Astrocyte of the spinal cord (primary cell): ENCODE measurements around the gene LAIR2.
"Not testable (repeated sequence)": the region's sequence is repeated elsewhere in the genome, so short reads cannot be mapped to it uniquely, and the experiment has no call there.

Source experiments
- DNase-seq: peaks from one replicate; pipeline ENCODE4 v3.0.0; 2011; ENCODE audit warnings: low read depth, low spot score
- H3K4me3 ChIP-seq: 2 replicates; pipeline ENCODE4 v1.5.1; 2011; ENCODE audit warnings: low read depth, mild to moderate bottlenecking, low read length, moderate library complexity
- in situ Hi-C: cut with HindIII; loops from 2 replicates; pipeline ENCODE4 v1.10.0; 2017; ENCODE audit warnings: low sequenced_read_pairs
- TF ChIP-seq, protein P1 (sequence below): IDR thresholded peaks from 2 replicates; pipeline ENCODE4 v1.5.1; 2012; ENCODE audit warnings: low read depth, mild to moderate bottlenecking, low read length, inconsistent platforms

Gene LAIR2

DNA sequence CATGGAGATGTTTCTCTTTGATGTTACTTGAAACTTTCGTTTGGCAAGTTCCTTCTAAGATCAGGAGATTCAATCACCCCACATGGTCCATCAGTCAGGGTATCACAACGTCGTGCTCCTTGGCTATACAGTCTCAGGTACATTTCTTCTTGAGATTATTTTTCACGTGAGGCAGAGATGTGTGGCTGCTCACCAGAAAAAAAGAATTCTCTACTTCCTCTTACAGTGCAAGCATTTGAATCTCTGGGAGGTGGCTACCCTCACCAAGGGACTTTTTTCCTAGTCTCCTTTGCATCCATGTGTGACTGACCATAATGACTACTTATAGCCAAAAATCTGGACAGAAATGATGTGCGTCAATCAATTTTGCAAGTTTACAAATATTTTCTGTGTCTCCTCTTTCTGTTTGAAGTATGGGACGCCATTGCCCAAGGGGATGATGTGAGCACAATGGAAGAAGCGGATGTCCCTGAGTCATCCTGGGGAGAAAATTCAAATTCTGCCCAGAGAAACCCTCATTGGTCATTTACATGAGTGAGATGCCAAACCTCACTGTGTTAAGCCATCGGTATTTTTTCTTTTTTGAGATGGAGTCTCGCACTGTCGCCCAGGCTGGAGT lies 8.6 kb upstream of the LAIR2 start:
- H3K4me3 ChIP-seq = no peak overlapping the region
- TF ChIP-seq, protein P1, sequence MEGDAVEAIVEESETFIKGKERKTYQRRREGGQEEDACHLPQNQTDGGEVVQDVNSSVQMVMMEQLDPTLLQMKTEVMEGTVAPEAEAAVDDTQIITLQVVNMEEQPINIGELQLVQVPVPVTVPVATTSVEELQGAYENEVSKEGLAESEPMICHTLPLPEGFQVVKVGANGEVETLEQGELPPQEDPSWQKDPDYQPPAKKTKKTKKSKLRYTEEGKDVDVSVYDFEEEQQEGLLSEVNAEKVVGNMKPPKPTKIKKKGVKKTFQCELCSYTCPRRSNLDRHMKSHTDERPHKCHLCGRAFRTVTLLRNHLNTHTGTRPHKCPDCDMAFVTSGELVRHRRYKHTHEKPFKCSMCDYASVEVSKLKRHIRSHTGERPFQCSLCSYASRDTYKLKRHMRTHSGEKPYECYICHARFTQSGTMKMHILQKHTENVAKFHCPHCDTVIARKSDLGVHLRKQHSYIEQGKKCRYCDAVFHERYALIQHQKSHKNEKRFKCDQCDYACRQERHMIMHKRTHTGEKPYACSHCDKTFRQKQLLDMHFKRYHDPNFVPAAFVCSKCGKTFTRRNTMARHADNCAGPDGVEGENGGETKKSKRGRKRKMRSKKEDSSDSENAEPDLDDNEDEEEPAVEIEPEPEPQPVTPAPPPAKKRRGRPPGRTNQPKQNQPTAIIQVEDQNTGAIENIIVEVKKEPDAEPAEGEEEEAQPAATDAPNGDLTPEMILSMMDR = no peak
- no peak for DNase-seq
- in situ Hi-C loops = no loop called here

DNA sequence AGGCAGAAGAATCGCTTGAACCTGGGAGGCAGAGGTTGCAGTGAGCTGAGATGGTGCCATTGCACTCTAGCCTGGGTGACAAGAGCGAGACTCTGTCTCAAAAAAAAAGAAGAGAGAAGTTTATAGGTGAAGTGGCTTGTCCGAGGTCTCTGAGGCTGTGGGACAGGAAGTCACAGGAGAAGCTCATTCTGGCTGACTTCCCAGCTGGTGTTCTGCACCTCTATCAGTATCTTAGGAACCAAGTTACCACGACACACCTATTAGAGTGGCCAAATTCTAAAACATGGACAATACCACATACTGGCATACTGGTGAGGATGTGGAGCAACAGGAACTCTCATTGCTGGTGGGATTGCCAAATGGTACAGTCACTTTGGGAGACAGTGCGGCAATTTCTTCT lies 7.3 kb upstream of the LAIR2 start:
- DNase-seq, in situ Hi-C loops, H3K4me3 ChIP-seq: not testable (repeated sequence)

DNA sequence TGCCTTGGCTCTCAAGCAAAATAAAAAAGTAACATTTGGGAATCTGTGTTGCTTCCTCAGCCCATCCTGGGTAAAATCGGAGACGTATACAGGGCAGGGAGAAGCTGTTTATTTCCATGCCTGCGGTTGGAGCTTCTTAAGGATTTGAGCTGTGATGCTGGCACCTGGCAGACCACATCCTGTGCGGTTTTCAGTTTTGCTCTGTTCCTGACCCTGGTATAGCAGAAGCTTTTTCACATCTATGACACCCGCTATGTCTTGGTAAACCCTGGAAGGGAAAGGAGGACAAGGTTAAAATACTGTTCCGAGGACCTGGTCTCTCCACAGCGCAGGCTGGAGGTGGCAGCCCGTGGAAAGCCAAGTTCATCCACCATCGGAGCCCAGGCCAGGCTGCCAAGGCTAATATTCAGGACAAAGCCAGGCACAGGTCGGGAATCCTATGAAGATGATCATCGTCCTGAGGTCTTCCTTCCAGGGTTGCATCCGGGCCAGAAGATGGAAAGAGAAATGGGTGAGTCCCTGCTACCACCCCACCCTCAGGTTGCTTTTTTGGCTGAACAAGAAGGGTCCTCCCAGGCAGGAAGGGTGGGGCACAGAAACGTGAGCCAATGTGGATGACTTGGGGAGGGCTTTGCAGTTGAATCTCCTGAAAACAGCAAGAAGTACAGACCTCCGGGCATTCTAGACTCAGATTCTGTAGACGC lies 4.7 kb upstream of the LAIR2 start:
- DNase-seq, in situ Hi-C loops, H3K4me3 ChIP-seq: not testable (repeated sequence)

DNA sequence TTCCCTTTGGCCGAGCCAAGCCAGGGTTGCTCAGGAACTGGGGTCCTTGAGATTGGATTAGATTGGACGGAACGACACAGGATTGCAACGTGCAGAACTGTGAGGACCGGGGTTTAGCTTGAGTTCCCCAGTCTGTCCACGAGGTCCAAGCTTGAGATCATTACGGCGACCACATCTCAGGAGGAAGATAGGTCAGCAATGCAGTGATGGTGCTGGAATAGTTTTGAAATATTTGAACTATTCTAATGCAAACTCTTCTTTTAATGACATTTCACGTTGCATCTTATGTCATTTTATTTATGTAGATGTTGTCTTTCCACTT lies 4.2 kb upstream of the LAIR2 start:
- DNase-seq, H3K4me3 ChIP-seq, in situ Hi-C loops: not testable (repeated sequence)

DNA sequence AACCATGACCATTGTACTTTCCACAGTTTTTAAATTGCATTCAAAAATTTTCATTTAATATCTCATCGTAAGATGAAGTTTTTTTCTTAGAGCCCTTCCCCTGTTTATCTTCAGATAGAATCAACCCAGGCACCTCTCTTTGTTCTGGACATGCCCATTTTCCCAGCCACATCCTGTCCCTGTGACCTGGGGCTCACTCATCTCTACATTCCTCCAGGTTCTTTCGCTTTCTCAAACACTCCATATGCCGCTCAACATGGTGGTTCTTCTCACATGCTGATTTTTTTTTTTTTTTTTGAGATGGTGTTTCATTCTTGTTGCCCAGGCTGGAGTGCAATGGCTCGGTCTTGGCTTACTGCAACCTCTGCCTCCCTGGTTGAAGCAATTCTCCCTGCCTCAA lies 2.9 kb downstream of the LAIR2 start:
- in situ Hi-C loops, H3K4me3 ChIP-seq, DNase-seq: not testable (repeated sequence)

DNA sequence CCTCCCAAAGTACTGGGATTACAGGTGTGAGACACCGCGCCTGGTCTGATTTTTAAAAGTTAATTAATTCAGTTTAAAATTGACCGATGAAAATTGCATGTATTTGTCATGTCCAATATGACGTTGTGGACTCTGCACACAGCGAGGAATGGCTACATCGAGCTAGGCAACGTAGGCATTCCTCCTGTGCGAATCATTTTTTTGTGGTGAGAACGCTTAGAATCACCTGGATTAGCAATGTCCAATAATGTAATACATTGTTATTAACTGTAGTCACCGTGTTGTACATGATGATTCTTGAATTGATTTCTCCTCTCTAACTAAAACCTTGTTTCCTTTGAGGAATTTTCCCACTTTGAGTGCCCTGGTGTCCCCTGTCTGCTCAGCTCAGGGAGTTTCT lies 3.4 kb downstream of the LAIR2 start:
- H3K4me3 ChIP-seq = no peak overlapping the region
- no peak for DNase-seq
- in situ Hi-C loops = no loop called here
- TF ChIP-seq, protein P1 = no peak

DNA sequence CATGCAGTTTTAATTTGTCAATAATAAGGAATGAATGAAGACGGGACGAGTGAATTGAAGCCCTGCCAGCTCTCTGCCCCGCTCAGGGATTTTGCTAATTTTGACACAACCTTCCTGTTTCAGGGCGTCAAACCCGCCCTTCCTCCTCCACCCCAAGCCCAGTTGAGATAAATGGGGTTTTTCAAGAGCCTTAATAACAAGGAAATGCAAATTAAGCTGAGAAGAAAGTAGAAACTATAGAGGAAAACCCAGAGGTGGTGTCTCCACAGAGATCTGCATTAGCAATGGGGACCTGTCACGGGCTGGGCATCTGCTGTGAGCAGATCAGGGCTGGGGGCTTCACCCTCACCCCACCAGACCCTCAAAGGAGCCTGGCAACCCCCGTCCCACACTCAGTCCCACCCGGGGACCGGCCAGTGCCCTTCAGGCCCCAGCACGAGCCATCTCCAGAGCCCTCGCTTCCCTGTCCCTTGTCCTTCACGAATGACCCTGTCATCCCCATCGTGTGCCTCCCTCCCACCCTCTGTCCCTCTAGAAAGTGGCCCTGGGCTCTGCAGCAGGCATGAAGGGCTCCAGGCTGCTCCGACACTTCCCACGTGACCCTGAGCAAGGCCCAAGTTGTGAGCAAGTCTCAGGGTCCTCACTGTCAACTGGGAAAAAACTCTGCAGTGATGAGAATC lies 4.5 kb downstream of the LAIR2 start:
- in situ Hi-C loops, DNase-seq, H3K4me3 ChIP-seq: not testable (repeated sequence)

DNA sequence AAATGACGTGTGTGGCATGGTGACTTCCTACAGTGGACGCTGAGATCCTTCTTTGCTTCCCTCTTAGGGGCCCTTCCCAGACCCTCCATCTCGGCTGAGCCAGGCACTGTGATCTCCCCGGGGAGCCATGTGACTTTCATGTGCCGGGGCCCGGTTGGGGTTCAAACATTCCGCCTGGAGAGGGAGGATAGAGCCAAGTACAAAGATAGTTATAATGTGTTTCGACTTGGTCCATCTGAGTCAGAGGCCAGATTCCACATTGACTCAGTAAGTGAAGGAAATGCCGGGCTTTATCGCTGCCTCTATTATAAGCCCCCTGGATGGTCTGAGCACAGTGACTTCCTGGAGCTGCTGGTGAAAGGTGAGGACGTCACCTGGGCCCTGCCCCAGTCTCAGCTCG lies 5.2 kb downstream of the LAIR2 start:
- TF ChIP-seq, protein P1 = no peak
- H3K4me3 ChIP-seq = no peak overlapping the region
- in situ Hi-C loops = no loop called here
- no peak for DNase-seq

DNA sequence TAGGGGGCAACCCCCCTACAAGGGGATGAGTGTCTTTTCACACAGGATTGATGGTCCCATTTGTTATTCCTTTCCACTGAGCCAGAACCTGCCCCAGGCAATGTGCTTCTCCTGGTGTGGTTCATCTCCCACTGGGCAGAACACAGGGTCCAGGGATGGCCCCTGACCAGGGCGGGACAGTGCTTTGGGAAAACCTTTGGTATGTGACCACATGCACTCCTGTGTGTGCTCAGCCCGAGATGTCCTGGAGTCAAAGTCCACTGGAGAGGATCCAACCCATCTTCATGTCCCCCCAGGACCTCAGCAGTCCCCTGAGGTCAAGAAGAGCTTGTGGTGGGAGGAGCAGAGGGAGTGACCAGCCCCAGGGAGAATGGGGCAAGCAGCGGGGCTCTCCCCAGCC lies 5.9 kb downstream of the LAIR2 start:
- DNase-seq, H3K4me3 ChIP-seq, in situ Hi-C loops: not testable (repeated sequence)

DNA sequence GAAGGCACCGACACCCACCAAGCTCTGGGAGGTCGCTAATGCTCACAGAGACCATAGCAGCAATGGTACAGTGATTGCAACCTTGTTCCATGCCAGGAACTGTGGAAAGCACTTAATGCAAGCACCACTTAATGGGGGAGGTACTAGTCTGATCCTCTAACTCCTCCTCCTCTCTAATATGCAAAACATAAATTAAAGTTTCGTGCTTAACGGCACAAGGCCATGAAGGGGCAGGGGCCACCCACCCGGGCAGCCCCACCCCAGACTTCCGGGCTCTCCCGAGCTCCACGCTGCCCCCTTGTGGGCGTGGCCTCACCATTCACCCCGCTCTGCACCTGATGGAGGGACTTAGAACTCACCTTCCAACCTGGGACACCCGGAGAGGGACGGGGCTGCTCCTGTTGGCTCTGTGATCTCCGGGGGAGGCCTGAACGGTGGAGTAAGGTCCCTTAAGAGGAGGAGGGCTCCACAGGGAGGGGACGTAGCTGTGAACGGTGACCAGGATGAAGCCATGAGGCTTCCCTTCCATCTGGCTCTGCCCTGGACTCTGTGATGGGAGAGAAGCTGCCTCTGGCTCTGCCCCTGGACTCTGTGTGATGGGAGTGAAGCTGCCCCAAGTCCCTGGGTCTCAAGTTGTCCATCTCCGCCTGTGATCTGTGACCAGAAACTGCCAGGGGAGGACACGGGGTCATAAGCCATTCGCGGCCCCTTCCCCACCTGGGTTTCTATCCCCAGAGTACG lies 6.7 kb downstream of the LAIR2 start:
- DNase-seq, H3K4me3 ChIP-seq, in situ Hi-C loops: not testable (repeated sequence)
